Measurements from ENCODE around the gene UNC5B. TPM values are rescaled to one million over a fixed set of nuclear protein-coding genes. Genes with fewer than 3 reads are reported as not detected.

The UNC5B gene
- total RNA-seq, 2 donors from 2014 or later, result 10.4 to 11.2 TPM

- Histone ChIP-seq H3K27ac (no peak overlapping the region), H3K27me3 (no peaks in the 10 kb centered on the region), H3K36me3 (replicated peaks in 1 of 2; ENCODE audit: insufficient read depth in 1 of 2, low read depth in 2 of 2) (no peaks in the 10 kb centered on the region), H3K9me3 (no peaks in the 10 kb centered on the region), H3K4me3 (no peak overlapping the region), H3K4me1 (peaks cover 28% of the 10 kb centered on the region)
- intact Hi-C loops (cut with DNase I), result no loop called here
- ATAC-seq, result no peak
- no peak for TF ChIP-seq POLR2A (IDR thresholded peaks at IDR 0.05)
- TF ChIP-seq, protein P1, sequence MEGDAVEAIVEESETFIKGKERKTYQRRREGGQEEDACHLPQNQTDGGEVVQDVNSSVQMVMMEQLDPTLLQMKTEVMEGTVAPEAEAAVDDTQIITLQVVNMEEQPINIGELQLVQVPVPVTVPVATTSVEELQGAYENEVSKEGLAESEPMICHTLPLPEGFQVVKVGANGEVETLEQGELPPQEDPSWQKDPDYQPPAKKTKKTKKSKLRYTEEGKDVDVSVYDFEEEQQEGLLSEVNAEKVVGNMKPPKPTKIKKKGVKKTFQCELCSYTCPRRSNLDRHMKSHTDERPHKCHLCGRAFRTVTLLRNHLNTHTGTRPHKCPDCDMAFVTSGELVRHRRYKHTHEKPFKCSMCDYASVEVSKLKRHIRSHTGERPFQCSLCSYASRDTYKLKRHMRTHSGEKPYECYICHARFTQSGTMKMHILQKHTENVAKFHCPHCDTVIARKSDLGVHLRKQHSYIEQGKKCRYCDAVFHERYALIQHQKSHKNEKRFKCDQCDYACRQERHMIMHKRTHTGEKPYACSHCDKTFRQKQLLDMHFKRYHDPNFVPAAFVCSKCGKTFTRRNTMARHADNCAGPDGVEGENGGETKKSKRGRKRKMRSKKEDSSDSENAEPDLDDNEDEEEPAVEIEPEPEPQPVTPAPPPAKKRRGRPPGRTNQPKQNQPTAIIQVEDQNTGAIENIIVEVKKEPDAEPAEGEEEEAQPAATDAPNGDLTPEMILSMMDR (IDR thresholded peaks at IDR 0.05), result no peak
- peak in 1 of 4 donors; percentile 8 for DNase-seq
- 85 to 86% methylated on average over 5 to 8 of the region's 8 CpGs for WGBS, 2 donors
Observed at GRCh38 chr10:71219918-71220688, 7.7 kb downstream of the UNC5B start.

DNA sequence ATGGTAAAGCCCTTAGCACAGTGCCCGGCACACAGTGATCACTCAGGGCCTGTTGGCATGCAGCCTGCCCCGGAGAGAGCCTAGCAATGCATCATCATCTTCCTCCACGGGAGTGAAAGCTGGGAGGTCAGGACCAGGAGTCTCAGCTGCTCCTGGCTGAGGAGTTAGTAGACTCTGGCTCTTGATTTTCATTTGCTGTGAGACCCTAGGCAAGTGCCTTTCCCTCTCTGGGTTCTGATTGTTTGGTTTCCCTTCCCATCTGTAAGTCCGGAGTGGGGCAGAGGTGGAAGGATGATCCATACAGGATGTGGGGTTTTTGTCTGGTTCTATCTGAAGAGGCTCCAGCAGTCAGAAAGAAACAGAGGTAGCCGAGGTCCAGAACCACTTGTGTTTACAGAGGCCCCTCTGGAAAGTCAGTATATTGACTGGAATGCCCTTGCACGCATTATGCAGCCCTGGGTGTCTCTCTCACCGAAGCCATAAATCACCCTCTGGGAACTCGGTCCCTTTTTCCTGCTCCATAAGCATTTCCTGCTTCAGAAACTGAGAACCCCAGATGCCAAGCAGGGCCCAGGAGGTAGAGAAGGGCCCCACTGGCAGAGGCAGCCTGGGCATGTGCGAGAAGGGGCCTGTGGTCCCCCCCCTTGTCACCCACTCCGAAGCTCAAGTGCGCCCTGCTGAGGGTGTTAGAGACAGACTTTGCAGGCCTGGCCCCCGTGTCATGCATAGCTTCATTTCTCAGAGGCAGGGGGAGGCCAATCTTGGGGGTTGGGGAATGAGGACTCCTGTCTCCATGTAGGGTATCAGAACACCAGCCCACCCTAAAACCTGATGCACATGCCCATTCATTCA is 8.5 kb downstream of the UNC5B start:
- intact Hi-C loops (cut with DNase I), result no loop called here
- ATAC-seq, result no peak
- Histone ChIP-seq H3K9me3 (no peaks in the 10 kb centered on the region), H3K4me1 (peaks cover 20% of the 10 kb centered on the region), H3K27ac (no peak overlapping the region), H3K4me3 (no peak overlapping the region), H3K27me3 (no peaks in the 10 kb centered on the region), H3K36me3 (replicated peaks in 1 of 2; ENCODE audit: insufficient read depth in 1 of 2, low read depth in 2 of 2) (no peaks in the 10 kb centered on the region)
- DNase-seq, result peak in 1 of 4 donors; percentile 7
- TF ChIP-seq, protein P1 (IDR thresholded peaks at IDR 0.05), result no peak
- TF ChIP-seq POLR2A (IDR thresholded peaks at IDR 0.05), result no peak
- WGBS, 2 donors, result 68% methylated on average over 11 to 12 of the region's 12 CpGs

- H3K4me3 ChIP-seq, result no peak overlapping the region
- ATAC-seq (no peak), DNase-seq (peak in 1 of 4 donors; percentile 4)
- H3K4me1 ChIP-seq, result peaks cover 12% of the 10 kb centered on the region
- no peaks in the 10 kb centered on the region for H3K27me3 ChIP-seq
- no peak for TF ChIP-seq POLR2A (IDR thresholded peaks at IDR 0.05)
- H3K9me3 ChIP-seq, result no peaks in the 10 kb centered on the region
- 91 to 93% methylated on average over 5 of the region's 5 CpGs for WGBS, 2 donors
- no peaks in the 10 kb centered on the region for H3K36me3 ChIP-seq (replicated peaks in 1 of 2; ENCODE audit: insufficient read depth in 1 of 2, low read depth in 2 of 2)
- H3K27ac ChIP-seq, result no peak overlapping the region
- intact Hi-C loops (cut with DNase I), result no loop called here
Observed at GRCh38 chr10:71221586-71222202, 9.3 kb downstream of the UNC5B start.

- no peaks in the 10 kb centered on the region for H3K27me3 ChIP-seq
- no peaks in the 10 kb centered on the region for H3K9me3 ChIP-seq
- TF ChIP-seq POLR2A (IDR thresholded peaks at IDR 0.05), result no peak
- TF ChIP-seq, protein P1 (IDR thresholded peaks at IDR 0.05), result no peak
- H3K36me3 ChIP-seq (replicated peaks in 1 of 2; ENCODE audit: insufficient read depth in 1 of 2, low read depth in 2 of 2), result no peaks in the 10 kb centered on the region
- H3K4me1 ChIP-seq, result peaks cover 1% of the 10 kb centered on the region
- 75% methylated on average over 11 of the region's 11 CpGs for WGBS, 2 donors
- H3K4me3 ChIP-seq, result no peak overlapping the region
- no peak overlapping the region for H3K27ac ChIP-seq
- peak in 1 of 4 donors; percentile 10 for DNase-seq
- intact Hi-C loops (cut with DNase I), result no loop called here
- ATAC-seq, result no peak
Observed at GRCh38 chr10:71222601-71223346, 10.4 kb downstream of the UNC5B start.
